Lower leg skin (tissue), 3 donors: ENCODE measurements around the gene ACSM5.
"Not testable (repeated sequence)": the region's sequence is repeated elsewhere in the genome, so short reads cannot be mapped to it uniquely, and the experiment has no call there.

Experiments used
- CTCF ChIP-seq, 3 donors: fragments of 450-650 bp; IDR thresholded peaks; one replicate each; pipeline ENCODE4 v1.5.1; 2016; ENCODE audit warnings: antibody characterized with exemption in 3 of 3, mild to moderate bottlenecking in 3 of 3, moderate library complexity in 2 of 3
- POLR2A ChIP-seq, 2 donors: fragments of 450-650 bp; IDR thresholded peaks; one replicate each; pipeline ENCODE4 v1.6.1; 2016 to 2017; ENCODE audit warnings: antibody characterized with exemption in 2 of 2, mild to moderate bottlenecking in 1 of 2, moderate library complexity in 1 of 2

GRCh38 chr16:20441859-20442258, 32.5 kb downstream of the ACSM5 start:
- TF ChIP-seq POLR2A, CTCF (IDR thresholded peaks at IDR 0.05): not testable (repeated sequence)
